HepG2 (cell line): ENCODE measurements around the gene CNDP1. TPM values are rescaled to one million over a fixed set of nuclear protein-coding genes. Genes with fewer than 3 reads are reported as not detected.

Experiments
- ARID2 ChIP-seq: sonication (generic); formaldehyde crosslinking; IDR thresholded peaks from 2 replicates; pipeline ENCODE4 v1.8.1; 2022; ENCODE audit warnings: mild to moderate bottlenecking, missing genetic modification reagents, borderline replicate concordance
- GLI4 ChIP-seq: sonication (generic); formaldehyde crosslinking; IDR thresholded peaks from 2 replicates; pipeline ENCODE4 v1.5.1; 2020; ENCODE audit warnings: missing genetic modification reagents, mild to moderate bottlenecking, moderate library complexity, borderline replicate concordance
- HMG20B ChIP-seq: conservative IDR thresholded peaks from 2 replicates; pipeline ENCODE4 v1.6.1; 2016; ENCODE audit warnings: missing genetic modification reagents, missing compliant biosample characterization
- HMGA1 ChIP-seq: sonication (generic); formaldehyde crosslinking; conservative IDR thresholded peaks from 2 replicates; pipeline ENCODE4 v1.4.0; 2020; ENCODE audit warnings: missing genetic modification reagents
- NAIF1 ChIP-seq: sonication (generic); formaldehyde crosslinking; IDR thresholded peaks from 2 replicates; pipeline ENCODE4 v1.5.0; 2020; ENCODE audit warnings: mild to moderate bottlenecking, missing genetic modification reagents, borderline replicate concordance
- NFKB2 ChIP-seq: sonication (generic); formaldehyde crosslinking; IDR thresholded peaks from 2 replicates; pipeline ENCODE4 v1.4.0; 2020; ENCODE audit warnings: missing genetic modification reagents, borderline replicate concordance
- PHF21A ChIP-seq: sonication (generic); formaldehyde crosslinking; IDR thresholded peaks from 2 replicates; pipeline ENCODE4 v1.5.0; 2020; ENCODE audit warnings: mild to moderate bottlenecking, missing genetic modification reagents
- PTBP1 ChIP-seq: fragments of 200-400 bp; formaldehyde crosslinking; IDR thresholded peaks from 2 replicates; pipeline ENCODE4 v1.6.1; 2018; ENCODE audit warnings: low read length, low read depth; ENCODE audit not compliant: poor library complexity, severe bottlenecking
- WIZ ChIP-seq: sonication (generic); formaldehyde crosslinking; IDR thresholded peaks from 2 replicates; pipeline ENCODE4 v1.5.1; 2020; ENCODE audit warnings: mild to moderate bottlenecking, missing genetic modification reagents
- ZFAT ChIP-seq: sonication (generic); formaldehyde crosslinking; conservative IDR thresholded peaks from 2 replicates; pipeline ENCODE4 v1.8.1; 2023; ENCODE audit warnings: missing genetic modification reagents, inconsistent platforms
- ZNF30 ChIP-seq: sonication (generic); formaldehyde crosslinking; IDR thresholded peaks from 2 replicates; pipeline ENCODE4 v1.5.0; 2020; ENCODE audit warnings: mild to moderate bottlenecking, missing genetic modification reagents
- ZNF343 ChIP-seq: sonication (generic); formaldehyde crosslinking; IDR thresholded peaks from 2 replicates; pipeline ENCODE4 v1.4.0; 2020; ENCODE audit warnings: mild to moderate bottlenecking, missing genetic modification reagents
- ZNF501 ChIP-seq: sonication (generic); formaldehyde crosslinking; IDR thresholded peaks from 2 replicates; pipeline ENCODE4 v1.5.1; 2020; ENCODE audit warnings: mild to moderate bottlenecking, moderate library complexity, missing genetic modification reagents
- ZNF629 ChIP-seq: sonication (generic); formaldehyde crosslinking; conservative IDR thresholded peaks from 2 replicates; pipeline ENCODE4 v1.5.0; 2020; ENCODE audit warnings: missing genetic modification reagents
- ZSCAN21 ChIP-seq: sonication (generic); formaldehyde crosslinking; IDR thresholded peaks from 2 replicates; pipeline ENCODE4 v1.8.0; 2022; ENCODE audit warnings: mild to moderate bottlenecking, missing genetic modification reagents, moderate library complexity, borderline replicate concordance
- polyA plus RNA-seq, 8 experiments: library from polyadenylated mRNA; depleted of rRNA in 3 of 8; stranded (reverse) in 7 of 8; unstranded in 1 of 8; fragments of >200 nt; fragmentation: Illumina TruSeq in 4 of 8; extraction: Trizol in 4 of 8; gene quantifications; 2 replicates each; pipeline versions ENCODE4 v1.2.1 to v1.2.3, GENCODE V29; 2011 to 2016; ENCODE audit warnings: low read depth in 4 of 8, missing spikeins in 1 of 8, mixed read lengths in 1 of 8; ENCODE audit not compliant: insufficient read depth in 1 of 8
- total RNA-seq, 5 experiments: library from RNA; depleted of rRNA; stranded (reverse); fragments of >200 nt; fragmentation: Illumina TruSeq; extraction: Trizol; gene quantifications; 2 replicates each; pipeline ENCODE4 v1.2.3, GENCODE V29; 2016; ENCODE audit warnings: low read depth in 1 of 5
- TF ChIP-seq, protein P1 (sequence below): sonication (generic); formaldehyde crosslinking; IDR thresholded peaks from 2 replicates; pipeline ENCODE4 v1.4.0; 2020; ENCODE audit warnings: missing genetic modification reagents
- TF ChIP-seq, protein P2 (sequence below): sonication (generic); formaldehyde crosslinking; IDR thresholded peaks from 2 replicates; pipeline ENCODE4 v1.4.0; 2020; ENCODE audit warnings: mild to moderate bottlenecking, missing genetic modification reagents
- TF ChIP-seq, protein P3 (sequence below): sonication (generic); formaldehyde crosslinking; IDR thresholded peaks from 2 replicates; pipeline ENCODE4 v1.4.0; 2020; ENCODE audit warnings: missing genetic modification reagents
- TF ChIP-seq, protein P4 (sequence below): IDR thresholded peaks from 2 replicates; pipeline ENCODE4 v1.6.1; 2016; ENCODE audit warnings: missing compliant biosample characterization, missing genetic modification reagents, borderline replicate concordance

The CNDP1 gene
- total and polyA plus RNA-seq, 2 of the 13 experiments (the other 11 are each of a cell fraction or from before 2014, with no cell fraction given): 0.01 TPM; not detected in 1

DNA sequence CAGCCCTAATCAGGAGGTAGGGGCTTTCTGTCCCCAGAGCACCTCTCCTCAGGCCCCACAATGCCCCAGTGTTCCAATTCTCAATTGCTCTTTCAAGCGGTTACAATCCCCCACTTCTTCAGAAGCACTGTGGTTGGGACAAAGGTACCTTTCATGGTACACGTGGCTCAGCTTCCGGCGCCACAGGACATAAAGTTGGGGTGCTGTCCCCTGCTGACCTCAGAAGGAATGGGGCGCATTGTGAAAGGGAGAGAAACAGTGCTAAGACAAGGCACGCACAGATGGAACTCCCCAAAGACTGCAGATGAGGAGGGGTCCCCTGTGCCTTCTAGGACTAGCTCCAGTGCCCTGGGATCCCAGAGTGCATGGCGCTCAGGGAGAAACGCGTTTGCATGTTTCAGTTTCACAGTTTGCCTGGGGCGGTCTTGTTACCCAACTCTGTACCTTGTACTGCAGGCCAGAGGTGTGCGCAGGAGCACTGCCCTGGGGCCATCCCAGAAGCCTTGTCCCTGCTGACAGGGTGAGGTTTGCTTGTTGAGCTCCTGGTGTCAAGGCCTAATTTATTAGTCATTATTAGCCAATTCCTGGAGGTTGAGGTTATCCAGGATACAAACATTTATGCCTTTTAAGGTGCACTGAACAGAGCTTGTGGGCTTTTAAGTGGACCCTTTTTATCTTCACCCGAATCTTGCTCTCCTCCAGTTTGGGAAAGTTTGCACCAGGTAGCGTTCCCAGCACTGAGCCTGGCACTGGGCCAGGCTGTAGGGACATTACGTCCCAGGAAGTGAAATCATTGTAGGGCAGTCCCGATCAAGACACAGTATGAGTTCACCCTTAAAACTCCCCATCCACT is 7.6 kb downstream of the CNDP1 start (continued):
- TF ChIP-seq ZNF629 (CRISPR knock-in tag): peak; percentile 41; the same call in 1 of the 2 replicates
- no peak for TF ChIP-seq ZNF30 (CRISPR knock-in tag)
- peak; percentile 65; the same call in 1 of the 2 replicates for TF ChIP-seq ZNF343 (CRISPR knock-in tag)
- TF ChIP-seq NAIF1 (CRISPR knock-in tag): peak; percentile 82
- TF ChIP-seq, protein P1, sequence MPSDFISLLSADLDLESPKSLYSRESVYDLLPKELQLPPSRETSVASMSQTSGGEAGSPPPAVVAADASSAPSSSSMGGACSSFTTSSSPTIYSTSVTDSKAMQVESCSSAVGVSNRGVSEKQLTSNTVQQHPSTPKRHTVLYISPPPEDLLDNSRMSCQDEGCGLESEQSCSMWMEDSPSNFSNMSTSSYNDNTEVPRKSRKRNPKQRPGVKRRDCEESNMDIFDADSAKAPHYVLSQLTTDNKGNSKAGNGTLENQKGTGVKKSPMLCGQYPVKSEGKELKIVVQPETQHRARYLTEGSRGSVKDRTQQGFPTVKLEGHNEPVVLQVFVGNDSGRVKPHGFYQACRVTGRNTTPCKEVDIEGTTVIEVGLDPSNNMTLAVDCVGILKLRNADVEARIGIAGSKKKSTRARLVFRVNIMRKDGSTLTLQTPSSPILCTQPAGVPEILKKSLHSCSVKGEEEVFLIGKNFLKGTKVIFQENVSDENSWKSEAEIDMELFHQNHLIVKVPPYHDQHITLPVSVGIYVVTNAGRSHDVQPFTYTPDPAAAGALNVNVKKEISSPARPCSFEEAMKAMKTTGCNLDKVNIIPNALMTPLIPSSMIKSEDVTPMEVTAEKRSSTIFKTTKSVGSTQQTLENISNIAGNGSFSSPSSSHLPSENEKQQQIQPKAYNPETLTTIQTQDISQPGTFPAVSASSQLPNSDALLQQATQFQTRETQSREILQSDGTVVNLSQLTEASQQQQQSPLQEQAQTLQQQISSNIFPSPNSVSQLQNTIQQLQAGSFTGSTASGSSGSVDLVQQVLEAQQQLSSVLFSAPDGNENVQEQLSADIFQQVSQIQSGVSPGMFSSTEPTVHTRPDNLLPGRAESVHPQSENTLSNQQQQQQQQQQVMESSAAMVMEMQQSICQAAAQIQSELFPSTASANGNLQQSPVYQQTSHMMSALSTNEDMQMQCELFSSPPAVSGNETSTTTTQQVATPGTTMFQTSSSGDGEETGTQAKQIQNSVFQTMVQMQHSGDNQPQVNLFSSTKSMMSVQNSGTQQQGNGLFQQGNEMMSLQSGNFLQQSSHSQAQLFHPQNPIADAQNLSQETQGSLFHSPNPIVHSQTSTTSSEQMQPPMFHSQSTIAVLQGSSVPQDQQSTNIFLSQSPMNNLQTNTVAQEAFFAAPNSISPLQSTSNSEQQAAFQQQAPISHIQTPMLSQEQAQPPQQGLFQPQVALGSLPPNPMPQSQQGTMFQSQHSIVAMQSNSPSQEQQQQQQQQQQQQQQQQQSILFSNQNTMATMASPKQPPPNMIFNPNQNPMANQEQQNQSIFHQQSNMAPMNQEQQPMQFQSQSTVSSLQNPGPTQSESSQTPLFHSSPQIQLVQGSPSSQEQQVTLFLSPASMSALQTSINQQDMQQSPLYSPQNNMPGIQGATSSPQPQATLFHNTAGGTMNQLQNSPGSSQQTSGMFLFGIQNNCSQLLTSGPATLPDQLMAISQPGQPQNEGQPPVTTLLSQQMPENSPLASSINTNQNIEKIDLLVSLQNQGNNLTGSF: no peak
- TF ChIP-seq GLI4 (CRISPR knock-in tag): no peak
- TF ChIP-seq ZNF501 (CRISPR knock-in tag): peak; percentile 30; the same call in 1 of the 2 replicates
- TF ChIP-seq NFKB2: peak; percentile 67; the same call in 1 of the 2 replicates
- TF ChIP-seq PHF21A (CRISPR knock-in tag): peak; percentile 99
- TF ChIP-seq, protein P2, sequence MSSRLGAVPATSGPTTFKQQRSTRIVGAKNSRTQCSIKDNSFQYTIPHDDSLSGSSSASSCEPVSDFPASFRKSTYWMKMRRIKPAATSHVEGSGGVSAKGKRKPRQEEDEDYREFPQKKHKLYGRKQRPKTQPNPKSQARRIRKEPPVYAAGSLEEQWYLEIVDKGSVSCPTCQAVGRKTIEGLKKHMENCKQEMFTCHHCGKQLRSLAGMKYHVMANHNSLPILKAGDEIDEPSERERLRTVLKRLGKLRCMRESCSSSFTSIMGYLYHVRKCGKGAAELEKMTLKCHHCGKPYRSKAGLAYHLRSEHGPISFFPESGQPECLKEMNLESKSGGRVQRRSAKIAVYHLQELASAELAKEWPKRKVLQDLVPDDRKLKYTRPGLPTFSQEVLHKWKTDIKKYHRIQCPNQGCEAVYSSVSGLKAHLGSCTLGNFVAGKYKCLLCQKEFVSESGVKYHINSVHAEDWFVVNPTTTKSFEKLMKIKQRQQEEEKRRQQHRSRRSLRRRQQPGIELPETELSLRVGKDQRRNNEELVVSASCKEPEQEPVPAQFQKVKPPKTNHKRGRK: no peak; the same call in 1 of the 2 replicates
- no peak for TF ChIP-seq ARID2 (CRISPR knock-in tag)
- no peak for TF ChIP-seq HMGA1 (CRISPR knock-in tag)
- TF ChIP-seq, protein P3, sequence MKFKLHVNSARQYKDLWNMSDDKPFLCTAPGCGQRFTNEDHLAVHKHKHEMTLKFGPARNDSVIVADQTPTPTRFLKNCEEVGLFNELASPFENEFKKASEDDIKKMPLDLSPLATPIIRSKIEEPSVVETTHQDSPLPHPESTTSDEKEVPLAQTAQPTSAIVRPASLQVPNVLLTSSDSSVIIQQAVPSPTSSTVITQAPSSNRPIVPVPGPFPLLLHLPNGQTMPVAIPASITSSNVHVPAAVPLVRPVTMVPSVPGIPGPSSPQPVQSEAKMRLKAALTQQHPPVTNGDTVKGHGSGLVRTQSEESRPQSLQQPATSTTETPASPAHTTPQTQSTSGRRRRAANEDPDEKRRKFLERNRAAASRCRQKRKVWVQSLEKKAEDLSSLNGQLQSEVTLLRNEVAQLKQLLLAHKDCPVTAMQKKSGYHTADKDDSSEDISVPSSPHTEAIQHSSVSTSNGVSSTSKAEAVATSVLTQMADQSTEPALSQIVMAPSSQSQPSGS (CRISPR knock-in tag): peak; percentile 92
- no peak for TF ChIP-seq ZFAT (CRISPR knock-in tag)
- TF ChIP-seq PTBP1: no peak
- TF ChIP-seq, protein P4, sequence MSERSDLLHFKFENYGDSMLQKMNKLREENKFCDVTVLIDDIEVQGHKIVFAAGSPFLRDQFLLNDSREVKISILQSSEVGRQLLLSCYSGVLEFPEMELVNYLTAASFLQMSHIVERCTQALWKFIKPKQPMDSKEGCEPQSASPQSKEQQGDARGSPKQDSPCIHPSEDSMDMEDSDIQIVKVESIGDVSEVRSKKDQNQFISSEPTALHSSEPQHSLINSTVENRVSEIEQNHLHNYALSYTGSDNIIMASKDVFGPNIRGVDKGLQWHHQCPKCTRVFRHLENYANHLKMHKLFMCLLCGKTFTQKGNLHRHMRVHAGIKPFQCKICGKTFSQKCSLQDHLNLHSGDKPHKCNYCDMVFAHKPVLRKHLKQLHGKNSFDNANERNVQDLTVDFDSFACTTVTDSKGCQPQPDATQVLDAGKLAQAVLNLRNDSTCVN (CRISPR knock-in tag): no peak
- peak; percentile 63; the same call in 1 of the 2 replicates for TF ChIP-seq ZSCAN21
- no peak; the same call in 1 of the 2 replicates for TF ChIP-seq HMG20B
- TF ChIP-seq WIZ (CRISPR knock-in tag): peak; percentile 83; the same call in 1 of the 2 replicates
